AG10803 (cell line): ENCODE results near the gene MARCHF10.

ENCODE experiments used
- DNase-seq: peaks from one replicate; pipeline ENCODE4 v3.0.0; 2010; ENCODE audit warnings: low read depth
- H3K4me3 ChIP-seq: 2 replicates; pipeline ENCODE4 v1.5.1; 2011; ENCODE audit warnings: mild to moderate bottlenecking, low read length, control low read depth
- CTCF ChIP-seq: conservative IDR thresholded peaks from 2 replicates; pipeline ENCODE4 v1.5.1; 2011; ENCODE audit warnings: mild to moderate bottlenecking, low read length, control low read depth, inconsistent platforms

MARCHF10 gene

DNA sequence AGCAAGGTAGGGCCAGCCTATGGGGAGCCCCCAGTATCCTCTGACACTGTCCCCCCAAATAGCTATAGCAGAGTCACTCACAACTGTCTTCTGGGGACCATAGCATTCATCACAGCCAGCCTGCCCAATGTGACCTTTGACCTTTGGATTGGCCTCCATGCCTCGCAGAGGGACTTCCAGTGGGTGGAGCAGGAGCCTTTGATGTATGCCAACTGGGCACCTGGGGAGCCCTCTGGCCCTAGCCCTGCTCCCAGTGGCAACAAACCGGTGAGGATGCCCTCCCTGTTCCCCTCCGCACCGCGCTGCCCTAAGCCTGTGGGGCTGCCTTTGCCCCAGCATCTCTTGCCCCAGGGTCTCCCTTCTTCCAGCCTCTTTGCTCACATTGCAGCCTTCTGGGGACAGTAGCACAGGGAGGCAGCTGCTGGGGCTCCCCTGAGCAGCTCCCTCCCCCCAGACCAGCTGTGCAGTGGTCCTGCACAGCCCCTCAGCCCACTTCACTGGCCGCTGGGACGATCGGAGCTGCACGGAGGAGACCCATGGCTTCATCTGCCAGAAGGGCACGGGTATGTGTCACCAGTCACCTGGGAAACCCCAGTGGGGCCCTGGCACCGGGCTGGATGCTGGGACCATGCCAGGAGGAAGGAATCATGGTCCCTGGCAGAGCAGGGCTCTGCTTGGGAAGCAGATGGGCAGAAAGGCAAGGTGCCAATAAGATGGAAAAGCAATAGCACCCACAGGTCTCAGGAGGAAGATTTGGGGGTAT is 119.5 kb downstream of the MARCHF10 start:
- no peak for DNase-seq
- no peak for TF ChIP-seq CTCF
- H3K4me3 ChIP-seq: no peak overlapping the region

DNA sequence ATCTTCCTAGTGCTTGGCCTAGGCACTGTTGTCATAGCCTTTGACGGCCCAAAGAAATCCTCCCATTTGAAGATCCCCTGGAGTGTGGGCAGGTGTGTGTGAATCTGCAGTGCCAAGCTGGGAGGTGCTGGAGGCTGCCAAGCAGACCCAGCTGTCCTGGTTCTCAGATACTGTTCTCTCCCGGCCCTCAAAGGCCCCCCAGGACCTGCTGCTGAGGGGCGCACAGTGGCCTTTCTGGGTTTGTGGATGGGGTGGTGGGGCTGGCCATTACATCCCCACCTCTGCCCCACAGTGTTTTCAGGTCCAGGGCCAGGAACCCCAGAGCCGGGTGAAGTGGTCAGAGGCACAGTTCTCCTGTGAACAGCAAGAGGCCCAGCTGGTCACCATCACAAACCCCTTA is 120.1 kb downstream of the MARCHF10 start:
- no peak for DNase-seq
- TF ChIP-seq CTCF: no peak
- H3K4me3 ChIP-seq: no peak overlapping the region

DNA sequence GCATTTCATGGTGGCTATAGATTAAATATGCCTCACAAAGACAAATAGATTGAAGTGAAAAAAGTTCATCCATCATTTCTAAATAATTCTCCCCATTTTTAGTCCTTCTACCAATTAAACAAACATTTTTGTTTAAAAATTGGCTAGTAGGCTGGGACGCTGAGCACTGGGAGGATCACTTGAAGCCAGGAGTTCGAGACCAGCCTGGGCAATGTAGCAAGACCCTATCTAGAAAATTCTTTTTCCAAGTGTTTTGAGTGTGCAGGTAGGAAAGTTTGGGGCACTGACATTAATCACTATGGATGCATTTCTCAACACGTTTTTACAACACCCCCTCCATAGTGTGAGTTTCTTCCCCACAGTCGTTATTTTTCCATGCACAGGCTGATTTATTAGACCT is 123.9 kb downstream of the MARCHF10 start:
- H3K4me3 ChIP-seq: no peak overlapping the region
- no peak for DNase-seq
- TF ChIP-seq CTCF: no peak

DNA sequence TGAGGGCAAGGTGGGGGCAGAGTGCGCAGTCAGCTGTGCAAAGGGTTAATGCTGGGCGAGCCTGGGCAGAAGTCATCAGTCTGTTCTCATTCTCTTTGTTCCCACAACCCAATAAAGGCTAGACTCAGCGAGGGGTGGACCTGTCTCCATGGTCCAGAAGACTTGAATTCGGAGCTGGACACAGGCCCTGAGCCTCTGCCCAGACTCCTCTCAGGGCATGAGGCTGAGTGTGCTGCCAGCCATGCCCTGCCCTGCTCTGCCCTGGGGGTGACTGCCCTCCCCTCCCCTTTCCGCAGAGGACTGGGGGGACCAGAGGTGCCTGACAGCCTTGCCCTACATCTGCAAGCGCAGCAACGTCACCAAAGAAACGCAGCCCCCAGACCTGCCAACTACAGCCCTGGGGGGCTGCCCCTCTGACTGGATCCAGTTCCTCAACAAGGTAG is 126.2 kb downstream of the MARCHF10 start:
- no peak overlapping the region for H3K4me3 ChIP-seq
- DNase-seq: no peak
- no peak for TF ChIP-seq CTCF

- TF ChIP-seq CTCF: no peak
- DNase-seq: no peak
- no peak overlapping the region for H3K4me3 ChIP-seq
These were observed 126.8 kb downstream of the MARCHF10 start for GRCh38 chr17:62681061-62681938.

- H3K4me3 ChIP-seq: no peak overlapping the region
- DNase-seq: no peak
- no peak for TF ChIP-seq CTCF
These were observed 127.5 kb downstream of the MARCHF10 start for GRCh38 chr17:62680541-62681052.
